Spinal cord (tissue), 10 donors: Measurements from ENCODE around the gene SCAI. TPM values are rescaled to one million over a fixed set of nuclear protein-coding genes. Genes with fewer than 3 reads are reported as not detected.
"Not testable (repeated sequence)": the region's sequence is repeated elsewhere in the genome, so short reads cannot be mapped to it uniquely, and the experiment has no call there.

Experiments used
- DNase-seq, 6 donors: peaks; one replicate each; pipeline versions ENCODE4 v3.0.0 to v3.0.0-alpha.2; 2013 to 2015; ENCODE audit warnings: low spot score in 6 of 6, low read depth in 4 of 6
- H3K27ac ChIP-seq: one replicate; pipeline ENCODE4 v1.5.1; 2013; ENCODE audit warnings: low read depth, low read length, control low read depth
- H3K27me3 ChIP-seq: one replicate; pipeline ENCODE4 v1.6.1; 2013; ENCODE audit warnings: low read length; ENCODE audit not compliant: control insufficient read depth, insufficient read depth
- H3K36me3 ChIP-seq: one replicate; pipeline ENCODE4 v1.6.1; 2013; ENCODE audit warnings: low read length; ENCODE audit not compliant: control insufficient read depth, insufficient read depth
- H3K4me1 ChIP-seq: one replicate; pipeline ENCODE4 v1.6.1; 2013; ENCODE audit warnings: low read length; ENCODE audit not compliant: control insufficient read depth, insufficient read depth
- H3K4me3 ChIP-seq: one replicate; pipeline ENCODE4 v1.5.1; 2013; ENCODE audit warnings: low read depth, low read length, control low read depth
- H3K9me3 ChIP-seq: one replicate; pipeline ENCODE4 v1.6.1; 2013; ENCODE audit warnings: low read length; ENCODE audit not compliant: control insufficient read depth, insufficient read depth
- WGBS: methylation state at CpG from one replicate; pipeline ENCODE4 v1.1.5; 2013; ENCODE audit warnings: missing lambda C conversion rate; ENCODE audit not compliant: insufficient coverage; 5-methylcytosine and 5-hydroxymethylcytosine counted together
- polyA plus RNA-seq, 2 donors: library from polyadenylated mRNA; unstranded; fragments of 120-200 nt; gene quantifications; one replicate each; pipeline ENCODE4 v1.2.1, GENCODE V29; 2013; ENCODE audit not compliant: insufficient read length in 2 of 2
- total RNA-seq, 2 donors: library from RNA; depleted of rRNA in 1 of 2; stranded (reverse); fragments of 120-200 nt in 1 of 2; fragments of >200 nt in 1 of 2; gene quantifications; one replicate each; pipeline versions ENCODE4 v1.2.3 to v1.2.4, GENCODE V29; 2013 to 2014
- donor health status: healthy.

The SCAI gene
- total and polyA plus RNA-seq, 4 donors: 11.7 to 36.6 (median 16.0) TPM

- Histone ChIP-seq H3K27ac (peak within 1 kb of the TSS; percentile 97), H3K27me3 (no peaks in the 10 kb centered on the region), H3K9me3 (no peaks in the 10 kb centered on the region), H3K4me1 (peaks cover 14% of the 10 kb centered on the region), H3K36me3 (peaks cover 10% of the 10 kb centered on the region), H3K4me3 (peak within 1 kb of the TSS; percentile 99)
- 0% methylated on average over 70 of the region's 70 CpGs for WGBS
- peak; percentile 85 to 98 (median 91) for DNase-seq
Measured at GRCh38 chr9:124940894-124941678, 202.2 kb downstream of the SCAI start, which contains the start of gene GOLGA1. Gene GOLGA1 (minus strand): TSS chr9:124941083. CDS start chr9:124938711, 2,372 bp downstream.

- no peak for DNase-seq
- H3K27ac ChIP-seq: peak overlapping the region; percentile 93
- no peaks in the 10 kb centered on the region for H3K27me3 ChIP-seq
- H3K4me1 ChIP-seq: peaks cover 14% of the 10 kb centered on the region
- 0% methylated on average over 16 of the region's 17 CpGs for WGBS
- no peaks in the 10 kb centered on the region for H3K9me3 ChIP-seq
- H3K36me3 ChIP-seq: peaks cover 12% of the 10 kb centered on the region
- H3K4me3 ChIP-seq: peak overlapping the region; percentile 99
Measured at GRCh38 chr9:124940521-124940893, 202.8 kb downstream of the SCAI start.

GRCh38 chr9:124939944-124940343 lies 203.4 kb downstream of the SCAI start:
- peak overlapping the region; percentile 93 for H3K27ac ChIP-seq
- peaks cover 14% of the 10 kb centered on the region for H3K4me1 ChIP-seq
- H3K9me3 ChIP-seq: no peaks in the 10 kb centered on the region
- H3K27me3 ChIP-seq: no peaks in the 10 kb centered on the region
- no peak for DNase-seq
- peak overlapping the region; percentile 99 for H3K4me3 ChIP-seq
- peaks cover 13% of the 10 kb centered on the region for H3K36me3 ChIP-seq

GRCh38 chr9:124934290-124934689 lies 209.0 kb downstream of the SCAI start:
- Histone ChIP-seq H3K4me3 (no peak overlapping the region), H3K9me3 (no peaks in the 10 kb centered on the region), H3K27ac (no peak overlapping the region), H3K4me1 (no peaks in the 10 kb centered on the region), H3K36me3 (peaks cover 22% of the 10 kb centered on the region), H3K27me3 (no peaks in the 10 kb centered on the region)
- DNase-seq: no peak

GRCh38 chr9:124932333-124932732 lies 211.0 kb downstream of the SCAI start:
- no peaks in the 10 kb centered on the region for H3K4me1 ChIP-seq
- no peak overlapping the region for H3K27ac ChIP-seq
- H3K36me3 ChIP-seq: peaks cover 21% of the 10 kb centered on the region
- WGBS: no CpG with 5 or more reads among the region's 1 CpG
- H3K9me3 ChIP-seq: no peaks in the 10 kb centered on the region
- H3K4me3 ChIP-seq: no peak overlapping the region
- H3K27me3 ChIP-seq: no peaks in the 10 kb centered on the region
- DNase-seq: no peak

- Histone ChIP-seq H3K36me3 (peaks cover 17% of the 10 kb centered on the region), H3K4me3 (no peak overlapping the region), H3K27ac (no peak overlapping the region), H3K9me3 (no peaks in the 10 kb centered on the region), H3K4me1 (no peaks in the 10 kb centered on the region), H3K27me3 (no peaks in the 10 kb centered on the region)
- DNase-seq: no peak
- no CpG with 5 or more reads among the region's 3 CpGs for WGBS
Measured at GRCh38 chr9:124929464-124929863, 213.9 kb downstream of the SCAI start.

- Histone ChIP-seq H3K4me3 (no peak overlapping the region), H3K36me3 (peaks cover 19% of the 10 kb centered on the region), H3K27me3 (no peaks in the 10 kb centered on the region), H3K27ac (no peak overlapping the region), H3K4me1 (no peaks in the 10 kb centered on the region), H3K9me3 (no peaks in the 10 kb centered on the region)
- WGBS: no CpG with 5 or more reads among the region's 3 CpGs
- DNase-seq: no peak
Measured at GRCh38 chr9:124928116-124928515, 215.2 kb downstream of the SCAI start.

- H3K27ac ChIP-seq, H3K4me1 ChIP-seq, H3K4me3 ChIP-seq, H3K9me3 ChIP-seq, H3K27me3 ChIP-seq, DNase-seq: not testable (repeated sequence)
- peaks cover 49% of the 10 kb centered on the region for H3K36me3 ChIP-seq
- WGBS: 93% methylated on average over 2 of the region's 6 CpGs
Measured at GRCh38 chr9:124920394-124920793, 222.9 kb downstream of the SCAI start.

GRCh38 chr9:124914753-124915405 lies 228.4 kb downstream of the SCAI start:
- Histone ChIP-seq H3K9me3 (no peaks in the 10 kb centered on the region), H3K36me3 (peaks cover 42% of the 10 kb centered on the region), H3K27ac (no peak overlapping the region), H3K4me1 (no peaks in the 10 kb centered on the region), H3K4me3 (no peak overlapping the region), H3K27me3 (no peaks in the 10 kb centered on the region)
- WGBS: 100% methylated on average over 3 of the region's 5 CpGs
- DNase-seq: no peak

GRCh38 chr9:124913378-124913777 lies 229.9 kb downstream of the SCAI start:
- H3K36me3 ChIP-seq: peaks cover 35% of the 10 kb centered on the region
- H3K4me3 ChIP-seq: no peak overlapping the region
- WGBS: no CpG with 5 or more reads among the region's 2 CpGs
- H3K27me3 ChIP-seq: no peaks in the 10 kb centered on the region
- H3K27ac ChIP-seq: no peak overlapping the region
- no peaks in the 10 kb centered on the region for H3K4me1 ChIP-seq
- no peak for DNase-seq
- H3K9me3 ChIP-seq: no peaks in the 10 kb centered on the region
